Prostate gland (tissue), 2 donors: ENCODE measurements around the gene FBXL5. TPM values are rescaled to one million over a fixed set of nuclear protein-coding genes. Genes with fewer than 3 reads are reported as not detected.

Experiments used
- DNase-seq: peaks from one replicate; pipeline ENCODE4 v3.0.0-alpha.2; 2019; ENCODE audit warnings: low spot score
- H3K27ac ChIP-seq, 2 donors: fragments of 200-600 bp; sonication (generic); 2 replicates each; pipeline ENCODE4 v1.5.1; 2017 to 2019
- H3K27me3 ChIP-seq: fragments of 200-600 bp; sonication (generic); replicated peaks from 2 replicates; pipeline ENCODE4 v1.5.1; 2019; ENCODE audit not compliant: insufficient read depth
- H3K36me3 ChIP-seq, 2 donors: fragments of 200-600 bp; sonication (generic); 1 replicate in 1 of 2; 2 replicates in 1 of 2; pipeline versions ENCODE4 v1.5.1 to v1.8.1; 2017 to 2019
- H3K4me1 ChIP-seq: fragments of 200-600 bp; sonication (generic); replicated peaks from 2 replicates; pipeline ENCODE4 v1.5.1; 2019
- H3K4me3 ChIP-seq, 2 donors: fragments of 200-600 bp; sonication (generic); 2 replicates each; pipeline ENCODE4 v1.5.1; 2017 to 2019
- H3K9me3 ChIP-seq: fragments of 200-600 bp; sonication (generic); 2 replicates; pipeline ENCODE4 v1.5.1; 2017
- CTCF ChIP-seq, 4 experiments: fragments of 200-600 bp in 2 of 4; fragments of 450-650 bp in 2 of 4; sonication (generic) in 2 of 4; IDR thresholded peaks; 1 replicate in 3 of 4; 2 replicates in 1 of 4; pipeline ENCODE4 v1.5.1; 2016 to 2019; ENCODE audit warnings: antibody characterized with exemption in 4 of 4, mild to moderate bottlenecking in 2 of 4, moderate library complexity in 2 of 4
- POLR2A ChIP-seq: fragments of 450-650 bp; IDR thresholded peaks from one replicate; pipeline ENCODE4 v1.6.1; 2016; ENCODE audit warnings: antibody characterized with exemption, mild to moderate bottlenecking
- POLR2AphosphoS5 ChIP-seq: sonication (generic); formaldehyde crosslinking; IDR thresholded peaks from one replicate; pipeline ENCODE4 v1.6.1; 2017; ENCODE audit warnings: antibody characterized with exemption
- WGBS: methylation state at CpG from one replicate; pipeline ENCODE4 v1.1.5; 2018; 5-methylcytosine and 5-hydroxymethylcytosine counted together
- intact Hi-C: fragments of 100-400 bp; cut with DNase I; formaldehyde crosslinking; loops from one replicate; pipeline ENCODE4 v1.14.2; 2022
- total RNA-seq, 2 donors: library from RNA; depleted of rRNA; stranded (reverse); fragments of >200 nt; gene quantifications; one replicate each; pipeline ENCODE4 v1.1.0, GENCODE V29; 2016

Gene FBXL5
- 100 to 1,000 TPM in 1 of 2 donors, 10 to 100 TPM in 1; 86.0 to 123 TPM for total RNA-seq

GRCh38 chr4:15655223-15656037, at the start of gene FBXL5:
TSS of gene FBXL5 (minus strand) at chr4:15655357. CDS start at chr4:15655287, 70 bp downstream.
- Histone ChIP-seq H3K4me1 (peaks cover 4% of the 10 kb centered on the region), H3K27ac (peak within 1 kb of the TSS; percentile 99), H3K36me3 (no peaks in the 10 kb centered on the region), H3K4me3 (peak within 1 kb of the TSS; percentile 72 to 79), H3K27me3 (no peaks in the 10 kb centered on the region), H3K9me3 (no peaks in the 10 kb centered on the region)
- under 1% methylated on average over 84 of the region's 85 CpGs for WGBS
- DNase-seq, result peak; percentile 72
- peak; percentile 83 for TF ChIP-seq POLR2A
- peak; percentile 49 for TF ChIP-seq POLR2AphosphoS5
- TF ChIP-seq CTCF (IDR thresholded peaks at IDR 0.05), result peak in 1 of 4 experiments; percentile 19
- intact Hi-C loops, result loop anchor here (5.0 to 10.0 kb wide), 3 partner anchors 63 to 651 kb away; partner anchors contain the start of gene CPEB2

GRCh38 chr4:15704129-15704528, 49.0 kb upstream of the FBXL5 start:
- no peak overlapping the region for H3K4me3 ChIP-seq
- no peak for DNase-seq
- intact Hi-C loops, result no loop called here
- no peaks in the 10 kb centered on the region for H3K4me1 ChIP-seq
- TF ChIP-seq POLR2A, result no peak
- no peak for TF ChIP-seq POLR2AphosphoS5
- TF ChIP-seq CTCF (IDR thresholded peaks at IDR 0.05), result no peak
- no peaks in the 10 kb centered on the region for H3K36me3 ChIP-seq
- H3K27ac ChIP-seq, result no peak overlapping the region
- no peaks in the 10 kb centered on the region for H3K27me3 ChIP-seq
- no peaks in the 10 kb centered on the region for H3K9me3 ChIP-seq

GRCh38 chr4:15703439-15703838, 48.3 kb upstream of the FBXL5 start:
- H3K27me3 ChIP-seq, result no peaks in the 10 kb centered on the region
- TF ChIP-seq POLR2A (no peak), CTCF (IDR thresholded peaks at IDR 0.05) (no peak), POLR2AphosphoS5 (no peak)
- 87% methylated on average over 11 of the region's 11 CpGs for WGBS
- no peaks in the 10 kb centered on the region for H3K4me1 ChIP-seq
- H3K27ac ChIP-seq, result no peak overlapping the region
- no peak overlapping the region for H3K4me3 ChIP-seq
- intact Hi-C loops, result no loop called here
- DNase-seq, result no peak
- no peaks in the 10 kb centered on the region for H3K36me3 ChIP-seq
- H3K9me3 ChIP-seq, result no peaks in the 10 kb centered on the region

GRCh38 chr4:15702941-15703403, 47.8 kb upstream of the FBXL5 start, which contains the start of gene BST1:
TSS of gene BST1 (plus strand) at chr4:15703065. CDS start at chr4:15703145, 80 bp downstream.
- TF ChIP-seq POLR2A, result no peak
- TF ChIP-seq POLR2AphosphoS5, result no peak
- TF ChIP-seq CTCF (IDR thresholded peaks at IDR 0.05), result no peak
- Histone ChIP-seq H3K36me3 (no peaks in the 10 kb centered on the region), H3K4me1 (no peaks in the 10 kb centered on the region), H3K9me3 (no peaks in the 10 kb centered on the region), H3K27ac (no peak within 1 kb of the TSS), H3K4me3 (peak within 1 kb of the TSS; percentile 20 to 32), H3K27me3 (no peaks in the 10 kb centered on the region)
- DNase-seq, result peak; percentile 13
- 2% methylated on average over 43 of the region's 43 CpGs for WGBS
- intact Hi-C loops, result no loop called here

- TF ChIP-seq POLR2A (no peak), CTCF (IDR thresholded peaks at IDR 0.05) (no peak), POLR2AphosphoS5 (no peak)
- WGBS, result 94% methylated on average over 1 of the region's 1 CpG
- Histone ChIP-seq H3K9me3 (no peaks in the 10 kb centered on the region), H3K27me3 (no peaks in the 10 kb centered on the region), H3K4me3 (no peak overlapping the region), H3K36me3 (no peaks in the 10 kb centered on the region), H3K27ac (no peak overlapping the region), H3K4me1 (no peaks in the 10 kb centered on the region)
- DNase-seq, result no peak
- intact Hi-C loops, result no loop called here
Measured at GRCh38 chr4:15696866-15697265, 41.7 kb upstream of the FBXL5 start.
